ENCODE data around the gene FHOD1. TPM values are rescaled to one million over a fixed set of nuclear protein-coding genes. Genes with fewer than 3 reads are reported as not detected.
A peak's percentile ranks its signal among the peaks of the same experiment; 100 is the strongest.

FHOD1 gene
- total RNA-seq, 4 donors from 2014 or later, result 13.3 to 64.4 (median 38.8) TPM

DNA sequence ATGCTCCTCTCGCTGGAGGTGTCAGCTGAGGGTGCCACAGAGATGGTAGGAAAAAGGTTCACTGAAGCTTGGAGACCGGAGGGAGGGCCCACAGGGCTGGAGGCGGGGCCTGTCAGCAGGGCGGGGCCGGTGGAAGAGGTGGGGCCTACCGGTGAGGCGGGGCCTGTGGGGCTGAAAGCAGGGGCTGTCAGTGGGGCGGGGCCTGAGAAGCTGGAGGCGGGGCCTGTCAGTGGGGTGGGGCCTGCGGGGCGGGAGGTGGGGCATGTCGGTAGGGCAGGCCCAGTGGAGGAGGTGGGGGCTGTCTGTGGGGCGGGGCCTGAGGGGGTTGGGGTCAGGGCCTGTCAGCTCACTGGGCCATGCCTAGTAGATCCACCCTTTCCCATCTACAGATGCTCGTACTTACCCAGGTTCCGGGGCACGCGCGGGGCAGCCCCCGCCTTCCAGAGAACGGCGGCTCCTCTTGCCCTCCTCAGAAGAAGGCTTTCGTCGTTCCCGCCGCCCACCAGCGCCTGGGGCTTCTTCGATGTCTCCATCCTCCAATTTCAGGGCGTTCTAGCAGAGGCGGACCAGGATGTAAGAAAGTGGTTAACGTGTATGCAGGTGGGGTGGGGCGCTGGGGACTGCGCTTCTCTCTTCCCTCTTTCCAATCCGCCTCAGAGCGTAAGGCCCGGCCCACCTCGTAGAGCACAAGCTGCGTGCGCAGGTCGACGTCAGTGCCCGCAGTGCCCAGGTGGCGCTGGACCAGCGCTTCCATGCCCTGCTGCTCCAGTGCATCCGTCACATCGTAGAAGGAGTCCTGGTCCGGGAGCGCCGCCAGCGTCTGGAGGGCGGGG lies 10.5 kb downstream of the FHOD1 start:
- H3K36me3 ChIP-seq, result peaks cover 0 to 70% (median 0%) of the 10 kb centered on the region in 3 donors
- H3K9me3 ChIP-seq, result no peaks in the 10 kb centered on the region
- TF ChIP-seq, protein P1, sequence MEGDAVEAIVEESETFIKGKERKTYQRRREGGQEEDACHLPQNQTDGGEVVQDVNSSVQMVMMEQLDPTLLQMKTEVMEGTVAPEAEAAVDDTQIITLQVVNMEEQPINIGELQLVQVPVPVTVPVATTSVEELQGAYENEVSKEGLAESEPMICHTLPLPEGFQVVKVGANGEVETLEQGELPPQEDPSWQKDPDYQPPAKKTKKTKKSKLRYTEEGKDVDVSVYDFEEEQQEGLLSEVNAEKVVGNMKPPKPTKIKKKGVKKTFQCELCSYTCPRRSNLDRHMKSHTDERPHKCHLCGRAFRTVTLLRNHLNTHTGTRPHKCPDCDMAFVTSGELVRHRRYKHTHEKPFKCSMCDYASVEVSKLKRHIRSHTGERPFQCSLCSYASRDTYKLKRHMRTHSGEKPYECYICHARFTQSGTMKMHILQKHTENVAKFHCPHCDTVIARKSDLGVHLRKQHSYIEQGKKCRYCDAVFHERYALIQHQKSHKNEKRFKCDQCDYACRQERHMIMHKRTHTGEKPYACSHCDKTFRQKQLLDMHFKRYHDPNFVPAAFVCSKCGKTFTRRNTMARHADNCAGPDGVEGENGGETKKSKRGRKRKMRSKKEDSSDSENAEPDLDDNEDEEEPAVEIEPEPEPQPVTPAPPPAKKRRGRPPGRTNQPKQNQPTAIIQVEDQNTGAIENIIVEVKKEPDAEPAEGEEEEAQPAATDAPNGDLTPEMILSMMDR (IDR thresholded peaks at IDR 0.05), result no peak
- no peak for TF ChIP-seq POLR2A (IDR thresholded peaks at IDR 0.05)
- no peak overlapping the region for H3K27ac ChIP-seq
- no peaks in the 10 kb centered on the region for H3K27me3 ChIP-seq
- DNase-seq, result peak in 1 of 3 donors; percentile 63
- peaks cover 0 to 15% (median 8%) of the 10 kb centered on the region in 4 donors for H3K4me1 ChIP-seq
- no peak overlapping the region for H3K4me3 ChIP-seq

DNA sequence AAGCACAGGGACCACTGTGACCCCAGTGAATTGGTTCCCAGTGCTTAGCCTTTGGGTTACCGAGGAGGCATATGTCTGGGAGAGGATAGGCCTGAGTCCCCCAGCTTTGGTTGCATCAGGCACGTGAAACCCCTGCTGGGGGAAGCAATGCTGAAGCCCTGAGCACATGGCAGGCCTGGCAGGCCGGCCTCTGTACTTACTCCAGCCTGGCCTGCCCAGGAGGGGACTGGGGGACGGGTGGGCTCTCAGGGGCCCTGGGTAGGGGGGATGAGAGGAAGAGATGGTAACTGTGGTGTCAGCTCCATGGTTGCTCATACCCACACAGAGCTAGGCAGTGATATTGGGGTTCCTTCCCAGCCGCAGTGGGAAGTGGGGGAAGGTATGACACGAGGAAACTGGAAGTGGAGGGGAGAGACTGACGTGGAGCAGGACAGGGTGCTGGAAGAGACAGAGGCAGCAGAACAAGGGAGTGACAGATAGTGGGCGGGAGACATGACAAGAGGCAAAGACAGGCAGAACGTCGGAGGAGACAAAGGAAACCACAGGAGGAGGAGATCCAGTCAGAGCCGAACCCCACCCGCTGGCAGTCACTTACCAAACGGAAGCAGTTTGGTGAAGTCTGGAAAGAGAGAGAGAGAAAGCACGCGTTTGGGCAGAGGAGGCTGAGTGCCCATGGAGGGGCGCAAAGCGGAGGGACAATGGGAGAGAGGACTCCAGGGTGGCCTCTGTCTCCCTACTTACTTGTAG lies 11.3 kb downstream of the FHOD1 start:
- H3K9me3 ChIP-seq, result no peaks in the 10 kb centered on the region
- peaks cover 0 to 7% (median 2%) of the 10 kb centered on the region in 4 donors for H3K4me1 ChIP-seq
- DNase-seq, result no peak
- no peak overlapping the region for H3K27ac ChIP-seq
- H3K27me3 ChIP-seq, result no peaks in the 10 kb centered on the region
- no peak overlapping the region for H3K4me3 ChIP-seq
- H3K36me3 ChIP-seq, result peaks cover 0 to 78% (median 0%) of the 10 kb centered on the region in 3 donors
- TF ChIP-seq POLR2A (IDR thresholded peaks at IDR 0.05), result no peak
- TF ChIP-seq, protein P1 (IDR thresholded peaks at IDR 0.05), result no peak

- no peak overlapping the region for H3K4me3 ChIP-seq
- no peak overlapping the region for H3K27ac ChIP-seq
- no peaks in the 10 kb centered on the region for H3K9me3 ChIP-seq
- H3K36me3 ChIP-seq, result peaks cover 0 to 91% (median 0%) of the 10 kb centered on the region in 3 donors
- no peaks in the 10 kb centered on the region for H3K4me1 ChIP-seq
- no peak for DNase-seq
- H3K27me3 ChIP-seq, result no peaks in the 10 kb centered on the region
- TF ChIP-seq, protein P1 (IDR thresholded peaks at IDR 0.05), result no peak
- TF ChIP-seq POLR2A (IDR thresholded peaks at IDR 0.05), result no peak
Observed at GRCh38 chr16:67234180-67234597, 13.1 kb downstream of the FHOD1 start.

DNA sequence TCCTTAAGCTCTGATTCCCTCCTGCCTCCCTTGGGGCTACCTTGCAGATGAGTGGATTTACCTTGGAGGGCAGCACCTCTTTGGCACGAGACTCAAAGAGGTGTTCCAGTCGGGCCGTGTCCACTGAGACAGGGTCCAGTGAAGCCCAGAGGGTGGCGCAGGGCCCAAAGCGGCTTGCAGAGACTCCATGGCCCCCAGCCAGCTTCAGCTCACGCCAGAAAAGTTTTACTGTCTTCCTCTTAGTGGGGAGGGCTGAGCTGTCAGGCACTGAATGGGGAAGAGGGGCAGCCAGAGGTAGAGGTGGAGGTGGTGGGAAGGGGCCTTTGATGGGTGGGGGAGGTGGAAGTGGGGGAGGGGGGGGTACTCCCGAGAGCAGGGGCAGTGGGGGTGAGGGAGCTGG lies 13.7 kb downstream of the FHOD1 start:
- H3K9me3 ChIP-seq, result no peaks in the 10 kb centered on the region
- H3K4me1 ChIP-seq, result no peaks in the 10 kb centered on the region
- H3K36me3 ChIP-seq, result peaks cover 0 to 91% (median 0%) of the 10 kb centered on the region in 3 donors
- no peaks in the 10 kb centered on the region for H3K27me3 ChIP-seq
- TF ChIP-seq, protein P1 (IDR thresholded peaks at IDR 0.05), result no peak
- no peak for TF ChIP-seq POLR2A (IDR thresholded peaks at IDR 0.05)
- no peak for DNase-seq
- no peak overlapping the region for H3K4me3 ChIP-seq
- no peak overlapping the region for H3K27ac ChIP-seq

DNA sequence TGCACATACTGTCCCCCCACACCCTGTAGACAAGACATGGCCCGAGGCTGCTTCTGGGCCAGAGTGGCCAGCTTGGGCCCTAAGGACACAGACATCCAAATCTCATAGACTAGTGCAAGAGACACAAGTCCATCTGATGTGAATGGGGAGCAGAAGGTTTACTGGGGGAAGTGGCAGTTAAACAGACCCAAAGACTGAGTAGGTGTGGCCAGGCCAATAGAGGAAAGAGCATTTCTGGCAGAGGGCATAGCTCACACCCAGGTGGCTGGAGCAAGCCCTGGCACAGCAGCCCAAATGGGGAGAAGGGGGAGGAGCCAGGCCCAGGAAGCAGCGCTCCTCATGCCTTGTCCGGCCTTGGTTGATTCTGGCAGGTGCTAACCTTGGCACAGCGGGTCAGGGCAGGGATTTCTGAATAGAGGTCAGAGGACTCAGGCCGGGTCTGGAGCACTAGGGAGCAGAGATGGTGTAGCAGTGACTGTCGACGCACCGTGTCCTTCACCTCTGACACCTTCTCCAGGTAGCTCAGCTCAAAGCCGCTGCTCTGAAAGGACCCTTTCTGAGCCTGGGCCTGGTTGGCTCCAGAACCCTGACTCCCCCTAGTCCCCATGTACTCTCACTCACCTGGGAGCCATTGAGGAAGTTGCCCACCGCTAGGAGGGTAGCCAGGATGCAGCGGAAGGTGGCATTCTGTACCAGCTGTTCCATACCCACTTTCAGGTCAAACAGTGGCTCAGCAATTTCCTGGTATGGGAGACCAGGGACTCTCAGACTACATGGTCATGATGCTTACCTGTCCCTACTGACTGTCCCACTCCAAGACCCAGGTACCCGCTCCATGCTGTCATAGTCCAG lies 16.2 kb downstream of the FHOD1 start:
- no peak overlapping the region for H3K27ac ChIP-seq
- TF ChIP-seq POLR2A (IDR thresholded peaks at IDR 0.05), result no peak
- TF ChIP-seq, protein P1 (IDR thresholded peaks at IDR 0.05), result no peak
- peaks cover 0 to 71% (median 0%) of the 10 kb centered on the region in 3 donors for H3K36me3 ChIP-seq
- no peaks in the 10 kb centered on the region for H3K27me3 ChIP-seq
- no peaks in the 10 kb centered on the region for H3K9me3 ChIP-seq
- no peak overlapping the region for H3K4me3 ChIP-seq
- DNase-seq, result peak in 1 of 3 donors; percentile 45
- H3K4me1 ChIP-seq, result peaks cover 0 to 15% (median 6%) of the 10 kb centered on the region in 4 donors

All from Peyer's patch (tissue), 4 donors.